ENCODE results near the gene USP6.

The USP6 gene

DNA sequence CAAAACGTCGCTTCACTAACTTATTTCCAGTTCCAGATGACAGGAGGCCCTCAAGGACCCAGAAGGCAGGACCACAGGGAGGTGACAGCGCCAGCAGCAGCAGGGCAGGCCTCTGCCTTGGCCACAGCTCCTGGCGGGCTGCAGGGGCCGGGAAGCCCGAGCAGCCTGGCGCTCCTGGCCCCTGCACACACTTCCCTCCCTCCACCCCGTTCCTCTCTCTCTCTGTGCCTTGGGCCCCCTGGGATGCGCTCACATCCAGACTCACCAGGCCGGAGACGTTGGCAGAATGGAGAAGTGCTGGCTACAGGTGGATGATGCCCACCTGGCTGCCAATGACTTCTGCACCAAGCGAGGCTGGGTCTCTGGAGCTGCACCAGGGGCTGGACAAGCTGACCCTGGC lies 63.2 kb downstream of the USP6 start:
- no peak overlapping the region for H3K4me3 ChIP-seq (ENCODE audit: low read depth, low read length)
- DNase-seq = no peak
- H3K4me1 ChIP-seq = no peaks in the 10 kb centered on the region
- TF ChIP-seq, protein P1, sequence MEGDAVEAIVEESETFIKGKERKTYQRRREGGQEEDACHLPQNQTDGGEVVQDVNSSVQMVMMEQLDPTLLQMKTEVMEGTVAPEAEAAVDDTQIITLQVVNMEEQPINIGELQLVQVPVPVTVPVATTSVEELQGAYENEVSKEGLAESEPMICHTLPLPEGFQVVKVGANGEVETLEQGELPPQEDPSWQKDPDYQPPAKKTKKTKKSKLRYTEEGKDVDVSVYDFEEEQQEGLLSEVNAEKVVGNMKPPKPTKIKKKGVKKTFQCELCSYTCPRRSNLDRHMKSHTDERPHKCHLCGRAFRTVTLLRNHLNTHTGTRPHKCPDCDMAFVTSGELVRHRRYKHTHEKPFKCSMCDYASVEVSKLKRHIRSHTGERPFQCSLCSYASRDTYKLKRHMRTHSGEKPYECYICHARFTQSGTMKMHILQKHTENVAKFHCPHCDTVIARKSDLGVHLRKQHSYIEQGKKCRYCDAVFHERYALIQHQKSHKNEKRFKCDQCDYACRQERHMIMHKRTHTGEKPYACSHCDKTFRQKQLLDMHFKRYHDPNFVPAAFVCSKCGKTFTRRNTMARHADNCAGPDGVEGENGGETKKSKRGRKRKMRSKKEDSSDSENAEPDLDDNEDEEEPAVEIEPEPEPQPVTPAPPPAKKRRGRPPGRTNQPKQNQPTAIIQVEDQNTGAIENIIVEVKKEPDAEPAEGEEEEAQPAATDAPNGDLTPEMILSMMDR (IDR thresholded peaks at IDR 0.05; ENCODE audit: low read depth, low read length) = no peak
- H3K36me3 ChIP-seq = no peaks in the 10 kb centered on the region
- no peaks in the 10 kb centered on the region for H3K27me3 ChIP-seq
- peaks cover 2% of the 10 kb centered on the region; the same call in 1 of the 2 replicates for H3K9me3 ChIP-seq

DNA sequence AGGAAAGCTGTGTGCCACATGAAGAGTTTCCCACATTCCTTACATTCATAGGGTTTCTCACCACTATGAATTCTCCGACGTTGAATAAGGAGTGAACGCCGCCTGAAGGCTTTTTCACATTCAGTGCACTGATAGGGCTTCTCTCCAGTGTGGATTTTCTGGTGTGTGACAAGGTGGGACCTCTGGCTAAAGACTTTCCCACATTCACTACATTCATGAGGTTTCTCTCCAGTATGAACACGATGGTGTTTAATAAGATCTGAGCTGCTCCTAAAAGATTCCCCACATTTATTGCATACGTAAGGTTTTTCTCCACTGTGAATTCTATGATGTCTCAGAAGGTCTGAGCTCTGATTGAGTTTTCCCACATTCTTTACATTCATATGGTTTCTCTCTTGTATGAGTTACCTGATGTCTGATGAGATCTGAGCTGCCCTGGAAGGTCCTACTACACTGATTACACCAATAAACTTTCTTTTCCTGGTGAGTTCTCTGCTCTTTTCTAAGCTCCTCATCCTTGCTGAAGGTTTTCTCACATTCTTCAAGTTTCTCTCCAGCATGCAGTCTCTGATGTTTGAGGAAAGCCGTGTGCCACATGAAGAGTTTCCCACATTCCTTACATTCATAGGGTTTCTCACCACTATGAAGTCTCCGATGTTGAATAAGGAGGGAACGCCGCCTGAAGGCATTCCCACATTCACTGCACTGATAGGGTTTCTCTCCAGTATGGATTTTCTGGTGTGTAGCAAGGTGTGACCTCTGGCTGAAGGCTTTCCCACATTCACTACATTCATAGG lies 65.9 kb downstream of the USP6 start:
- Histone ChIP-seq H3K4me3 (ENCODE audit: low read depth, low read length) (no peak overlapping the region), H3K9me3 (peaks cover 2% of the 10 kb centered on the region; the same call in 1 of the 2 replicates), H3K36me3 (no peaks in the 10 kb centered on the region), H3K4me1 (no peaks in the 10 kb centered on the region), H3K27me3 (no peaks in the 10 kb centered on the region)
- DNase-seq = no peak
- TF ChIP-seq, protein P1 (IDR thresholded peaks at IDR 0.05; ENCODE audit: low read depth, low read length) = no peak

DNA sequence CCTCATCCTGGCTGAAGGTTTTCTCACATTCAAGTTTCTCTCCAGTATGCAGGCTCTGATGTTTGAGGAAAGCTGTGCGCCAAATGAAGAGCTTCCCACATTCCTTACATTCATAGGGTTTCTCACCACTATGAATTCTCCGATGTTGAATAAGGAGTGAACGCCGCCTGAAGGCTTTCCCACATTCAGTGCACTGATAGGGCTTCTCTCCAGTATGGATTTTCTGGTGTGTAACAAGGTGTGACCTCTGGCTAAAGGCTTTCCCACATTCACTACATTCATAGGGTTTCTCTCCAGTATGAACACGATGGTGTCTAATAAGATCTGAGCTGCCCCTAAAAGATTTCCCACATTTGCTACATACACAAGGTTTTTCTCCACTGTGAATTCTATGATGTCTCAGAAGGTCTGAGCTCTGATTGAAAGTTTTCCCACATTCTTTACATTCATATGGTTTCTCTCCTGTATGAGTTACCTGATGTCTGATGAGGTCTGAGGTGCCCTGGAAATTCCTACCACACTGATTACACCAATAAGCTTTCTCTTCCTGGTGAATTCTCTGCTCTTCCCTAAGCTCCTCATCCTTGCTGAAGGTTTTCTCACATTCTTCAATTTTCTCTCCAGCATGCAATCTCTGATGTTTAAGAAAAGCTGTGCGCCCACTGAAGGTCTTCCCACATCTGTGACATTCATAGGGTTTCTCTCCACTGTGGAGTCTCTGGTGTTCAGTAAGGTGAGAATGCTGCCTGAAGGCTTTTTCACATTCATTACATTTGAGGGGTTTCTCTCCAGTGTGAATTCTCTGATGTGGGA lies 67.0 kb downstream of the USP6 start:
- Histone ChIP-seq H3K27me3 (no peaks in the 10 kb centered on the region), H3K36me3 (no peaks in the 10 kb centered on the region), H3K4me1 (no peaks in the 10 kb centered on the region), H3K9me3 (peaks cover 2% of the 10 kb centered on the region; the same call in 1 of the 2 replicates), H3K4me3 (ENCODE audit: low read depth, low read length) (no peak overlapping the region)
- TF ChIP-seq, protein P1 (IDR thresholded peaks at IDR 0.05; ENCODE audit: low read depth, low read length) = no peak
- no peak for DNase-seq

DNA sequence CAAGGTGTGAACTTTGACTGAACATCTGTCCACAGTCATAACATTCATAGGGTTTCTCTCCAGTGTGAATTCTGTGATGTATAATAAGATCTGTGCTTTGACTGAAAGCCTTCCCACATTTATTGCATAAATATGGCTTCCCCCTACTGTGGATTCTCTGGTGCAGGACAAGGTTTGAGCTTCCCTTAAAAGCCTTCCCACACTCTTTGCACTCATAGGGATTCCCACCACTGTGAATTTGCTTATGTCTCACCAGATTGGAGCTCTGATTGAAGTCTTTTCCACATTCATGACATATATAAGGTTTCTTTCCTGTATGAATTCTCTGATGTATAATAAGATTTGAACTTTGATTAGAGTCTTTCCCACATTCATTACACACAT lies 67.6 kb downstream of the USP6 start:
- Histone ChIP-seq H3K9me3 (peaks cover 2% of the 10 kb centered on the region; the same call in 1 of the 2 replicates), H3K4me3 (ENCODE audit: low read depth, low read length) (no peak overlapping the region), H3K4me1 (no peaks in the 10 kb centered on the region), H3K27me3 (no peaks in the 10 kb centered on the region), H3K36me3 (no peaks in the 10 kb centered on the region)
- no peak for DNase-seq
- TF ChIP-seq, protein P1 (IDR thresholded peaks at IDR 0.05; ENCODE audit: low read depth, low read length) = no peak

DNA sequence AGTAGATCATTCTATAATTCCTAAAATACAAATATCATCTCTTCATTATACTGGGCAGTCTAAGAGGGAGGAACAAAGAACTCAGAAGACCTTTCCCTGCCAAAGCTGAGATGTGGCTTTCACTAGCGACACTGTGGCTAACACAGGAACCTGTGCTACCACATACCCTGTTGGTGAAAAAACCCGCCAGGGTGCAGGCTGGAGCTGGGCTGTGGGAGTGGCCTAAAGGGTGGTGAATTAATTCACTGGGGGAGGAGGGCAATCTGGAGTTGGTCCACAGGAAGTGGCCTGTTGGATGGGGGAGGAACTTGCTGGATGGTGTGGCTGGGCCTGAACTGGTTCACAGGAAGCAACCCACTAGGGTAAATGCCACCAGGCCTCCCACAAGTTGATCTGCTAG lies 68.5 kb downstream of the USP6 start:
- no peak for DNase-seq
- no peaks in the 10 kb centered on the region for H3K4me1 ChIP-seq
- TF ChIP-seq, protein P1 (IDR thresholded peaks at IDR 0.05; ENCODE audit: low read depth, low read length) = no peak
- no peaks in the 10 kb centered on the region for H3K27me3 ChIP-seq
- H3K9me3 ChIP-seq = peaks cover 2% of the 10 kb centered on the region; the same call in 1 of the 2 replicates
- H3K36me3 ChIP-seq = no peaks in the 10 kb centered on the region
- H3K4me3 ChIP-seq (ENCODE audit: low read depth, low read length) = no peak overlapping the region
